Posterior cingulate gyrus (tissue), 11 donors: Measurements from ENCODE around the gene BMP2K.

Source experiments
- DNase-seq, 10 donors: peaks; one replicate each; pipeline versions ENCODE4 v3.0.0 to v3.0.0-alpha.2; 2020 to 2021; ENCODE audit warnings: mixed read lengths in 3 of 10
- intact Hi-C: fragments of 100-400 bp; cut with DNase I; formaldehyde crosslinking; loops from one replicate; pipeline ENCODE4 v1.15.1; 2023

Gene BMP2K

DNA sequence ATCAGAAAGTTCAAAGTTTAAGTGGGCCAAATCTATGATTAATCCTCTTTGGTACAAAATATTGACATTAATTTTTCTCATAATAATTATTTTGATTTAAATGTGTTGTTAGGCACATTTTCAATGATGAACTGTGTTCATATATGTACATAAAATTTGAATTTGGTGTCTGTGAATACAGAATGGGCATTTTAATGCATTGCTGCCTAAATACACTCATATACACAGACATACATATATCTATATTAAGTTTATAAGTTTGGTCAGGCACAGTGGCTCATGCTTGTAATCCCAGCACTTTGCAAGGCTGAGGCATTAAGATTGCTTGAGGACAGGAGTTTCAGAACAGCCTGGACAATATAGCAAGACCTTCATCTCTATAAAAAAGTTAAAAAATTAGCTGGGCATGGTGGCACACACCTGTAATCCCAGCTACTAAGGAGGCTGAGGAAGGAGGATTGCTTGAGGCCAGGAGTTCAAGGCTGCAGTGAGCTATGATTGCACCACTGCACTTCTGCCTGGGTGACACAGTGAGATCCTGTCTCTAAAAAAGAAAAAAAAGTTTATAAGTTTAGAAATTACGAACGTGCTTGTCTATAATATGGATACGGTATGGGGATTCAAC, 12.3 kb upstream of the BMP2K start:
- intact Hi-C loops, result no loop called here
- no peak for DNase-seq

DNA sequence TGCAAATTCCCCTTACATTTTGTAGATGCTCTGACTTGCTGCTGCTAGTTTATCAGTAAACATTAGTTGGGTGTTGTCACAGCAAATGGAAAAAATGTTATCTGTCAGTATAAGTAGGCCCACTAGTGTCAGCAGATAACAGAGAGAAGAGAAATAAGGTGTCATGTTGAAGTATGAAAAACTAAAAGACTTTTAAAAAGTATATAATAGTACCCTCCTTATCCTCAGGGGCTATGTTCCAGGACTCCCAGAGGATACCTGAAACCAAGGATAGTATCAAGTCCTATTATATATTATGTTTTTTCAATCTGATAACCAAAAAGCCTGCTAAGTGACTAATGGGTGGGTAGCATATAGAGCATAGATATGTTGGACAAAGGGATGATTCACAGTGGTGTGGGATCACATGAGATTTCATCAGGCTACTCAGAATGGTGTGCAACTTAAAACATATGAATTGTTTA, 11.6 kb upstream of the BMP2K start:
- intact Hi-C loops, result no loop called here

DNA sequence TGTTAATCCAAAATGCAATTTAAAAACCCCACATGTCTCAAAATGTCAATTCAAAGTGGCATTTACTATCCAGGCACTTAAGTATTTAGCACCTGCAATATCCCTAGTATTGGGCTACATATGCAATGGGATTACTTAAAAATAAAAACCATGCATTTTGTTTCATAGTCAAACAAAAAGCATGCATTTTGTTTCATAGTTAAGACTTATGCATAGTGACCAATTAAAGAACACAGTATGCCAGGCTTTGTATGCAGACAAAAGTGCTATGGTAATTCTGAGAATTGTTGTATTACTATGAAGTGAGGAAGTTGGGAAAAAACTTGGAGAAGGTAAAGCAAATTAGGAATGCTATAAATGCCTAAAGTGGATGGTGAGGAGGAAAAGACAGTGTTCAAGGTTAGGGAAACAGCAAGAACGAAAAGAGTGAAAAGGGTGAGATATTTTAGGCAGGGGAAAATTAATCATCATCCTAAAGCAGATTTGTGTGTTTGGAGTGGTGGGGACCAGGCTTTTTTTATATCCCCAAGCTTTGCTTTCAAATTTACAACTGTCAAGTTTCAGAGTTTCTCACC, 10.6 kb upstream of the BMP2K start:
- intact Hi-C loops, result no loop called here
- no peak for DNase-seq

More for the DNA sequence above, 11.6 kb upstream of the BMP2K start:
- DNase-seq, result no peak

DNA sequence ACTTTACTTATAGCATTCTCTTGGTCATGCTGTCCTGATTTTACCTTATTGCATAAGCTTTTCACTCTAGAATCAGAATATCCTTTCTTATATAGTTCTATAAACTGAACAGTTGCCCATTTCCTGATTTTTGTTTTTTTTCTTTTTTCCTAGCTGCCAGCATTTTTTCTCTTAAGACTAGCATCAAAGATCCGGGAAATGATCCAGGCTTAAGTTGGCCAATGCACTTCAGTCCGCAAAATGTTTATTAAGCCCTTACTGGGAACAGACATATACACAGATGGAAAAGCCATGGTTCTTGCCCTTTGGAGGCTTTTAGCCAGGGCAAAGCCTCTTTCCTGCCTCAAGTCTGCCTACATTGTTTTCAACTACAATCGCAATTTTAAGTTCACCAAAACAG, 10.1 kb upstream of the BMP2K start:
- no peak for DNase-seq
- intact Hi-C loops, result no loop called here

DNA sequence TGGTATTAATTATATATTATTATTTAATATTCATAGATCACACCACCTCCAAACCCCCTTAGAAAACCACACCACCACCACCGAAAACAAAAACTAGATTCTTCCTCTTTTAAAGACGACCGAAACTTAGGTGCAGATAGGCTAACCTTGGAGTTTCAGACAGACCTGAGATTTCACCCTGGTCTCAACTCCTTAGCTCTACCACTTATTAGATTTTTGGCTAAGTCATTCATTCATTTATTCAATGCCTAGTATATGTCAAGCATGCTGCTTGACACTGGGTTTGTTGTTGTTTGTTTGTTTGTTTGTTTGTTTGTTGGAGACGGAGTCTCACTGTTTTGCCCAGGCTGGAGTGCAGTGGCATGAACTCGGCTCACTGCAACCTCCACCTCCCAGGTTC, 9.5 kb upstream of the BMP2K start:
- intact Hi-C loops, result no loop called here
- DNase-seq, result no peak

DNA sequence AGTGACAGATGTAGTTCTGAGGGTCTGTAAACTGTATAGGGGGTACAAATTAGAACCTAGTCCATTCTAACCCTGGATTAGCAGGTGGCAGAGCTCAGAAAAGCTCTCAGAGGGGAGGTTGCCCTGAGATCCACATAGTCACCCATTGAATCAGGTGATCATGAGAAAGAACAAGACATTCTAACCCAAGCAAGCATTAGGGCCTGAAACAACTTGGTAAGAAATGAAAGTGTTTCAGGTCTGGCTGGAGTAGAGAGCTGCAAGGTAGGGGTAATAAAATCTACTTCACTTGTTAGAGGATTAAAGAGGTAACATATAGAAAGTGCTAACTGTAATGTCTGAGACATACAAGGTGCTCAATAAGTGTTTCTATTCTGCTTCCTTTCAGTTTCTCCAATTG, 8.8 kb upstream of the BMP2K start:
- no peak for DNase-seq
- intact Hi-C loops, result no loop called here

DNA sequence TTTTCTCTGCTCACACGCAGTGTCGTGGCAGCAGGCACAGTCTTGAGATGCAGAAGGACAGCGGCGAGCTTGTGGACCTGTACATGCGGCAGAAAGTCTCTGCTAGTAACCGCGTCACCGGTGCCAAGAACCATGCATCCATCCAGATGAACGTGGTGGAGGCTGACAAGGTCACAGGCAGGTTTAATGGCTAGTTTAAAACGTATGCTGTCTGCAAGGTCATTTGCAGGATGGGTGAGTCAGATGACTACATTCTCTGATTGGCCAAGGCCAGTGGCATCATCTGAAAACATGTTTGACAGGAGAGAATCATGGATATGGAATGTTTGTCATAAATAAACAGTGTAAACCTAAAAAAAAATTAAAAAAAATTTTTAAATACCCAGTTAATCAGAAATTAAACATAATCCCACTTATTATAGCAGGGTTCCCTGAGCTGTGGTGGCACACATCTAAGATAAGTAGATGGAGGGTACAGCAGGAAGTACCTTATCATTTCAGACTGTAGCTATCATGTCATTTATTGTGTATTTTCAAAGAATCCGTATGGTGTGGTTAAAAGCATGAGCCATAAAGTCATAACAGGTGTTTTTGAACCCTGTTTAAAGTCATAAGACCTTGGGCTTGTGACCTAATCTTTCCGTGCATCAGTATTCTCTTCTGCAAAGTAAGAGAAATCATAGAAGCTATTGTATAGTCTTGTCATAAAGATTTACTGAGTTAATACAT, 7.5 kb upstream of the BMP2K start:
- intact Hi-C loops, result no loop called here
- no peak for DNase-seq

DNA sequence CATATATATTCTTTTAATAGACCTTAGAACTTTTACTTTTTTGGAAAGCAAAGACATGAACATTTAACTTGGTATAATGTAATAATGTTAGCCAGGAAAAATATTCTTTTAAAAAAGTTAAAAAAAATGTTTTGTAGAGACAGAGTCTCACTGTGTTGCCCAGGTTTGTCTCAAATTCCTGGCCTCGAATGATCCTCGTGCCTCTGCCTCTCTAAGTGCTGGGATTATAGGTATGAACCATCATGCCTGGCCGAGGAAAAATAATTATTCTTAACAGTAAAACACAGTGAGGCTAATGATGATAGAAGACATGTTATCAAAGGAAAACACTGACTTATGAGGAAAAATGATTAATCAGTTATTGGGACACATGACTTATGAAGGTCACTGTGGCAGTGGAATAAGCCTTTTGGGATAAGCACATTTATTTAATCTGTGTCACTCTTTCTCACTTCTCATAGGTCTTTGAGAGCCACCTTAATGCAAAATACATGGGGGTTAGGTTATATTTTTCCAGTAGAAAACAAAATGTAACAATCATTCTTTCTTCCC, 6.0 kb upstream of the BMP2K start:
- intact Hi-C loops, result loop anchor here (5.0 kb wide), 1 partner anchor 63 kb away; no protein-coding TSS in a partner anchor
- DNase-seq, result no peak

DNA sequence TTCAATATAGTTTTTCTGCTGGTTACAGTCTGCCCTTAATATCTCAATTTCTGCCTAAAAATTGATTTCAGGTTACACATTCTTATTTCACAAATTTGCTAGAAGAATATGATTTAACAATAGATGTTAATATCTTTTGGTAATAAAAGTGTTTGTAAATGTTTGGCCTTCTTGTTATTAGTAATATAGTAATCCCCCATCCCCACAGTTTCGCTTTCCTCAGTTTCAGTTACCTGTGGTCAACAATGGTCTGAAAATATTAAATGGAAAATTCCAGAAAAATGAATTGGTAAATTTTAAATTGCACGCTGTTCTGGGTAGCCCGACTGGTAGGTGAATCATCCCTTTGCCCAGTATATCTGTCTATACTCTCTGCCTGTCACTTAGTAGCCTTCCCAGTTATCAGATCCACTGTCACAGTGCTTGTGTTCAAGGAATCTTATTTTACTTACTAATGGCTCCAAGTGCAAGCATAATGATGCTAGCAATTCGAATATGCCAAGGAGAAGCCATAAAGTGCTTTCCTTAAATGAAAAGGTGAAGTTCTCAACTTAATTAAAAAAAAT, 3.5 kb upstream of the BMP2K start:
- intact Hi-C loops, result loop anchor here (5.0 kb wide), 1 partner anchor 65 kb away; no protein-coding TSS in a partner anchor
- no peak for DNase-seq

DNA sequence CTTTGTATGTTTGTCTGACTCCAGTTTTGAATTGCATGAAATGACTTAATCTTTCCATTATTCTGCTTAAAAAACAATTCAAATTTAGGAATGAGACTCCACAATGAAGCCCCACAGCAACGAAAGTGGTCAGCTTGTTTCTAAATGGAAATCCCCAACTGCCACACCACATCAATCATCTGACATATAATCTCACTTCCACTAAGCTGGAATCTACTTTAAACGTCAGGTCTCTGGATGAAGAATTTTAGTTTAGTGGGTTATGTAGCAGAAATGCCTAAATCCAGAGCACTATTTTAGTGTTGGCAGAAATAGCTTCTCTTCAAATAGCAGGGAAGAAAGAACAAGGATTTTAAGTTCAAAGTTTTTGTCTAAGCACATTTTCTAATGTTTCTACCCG, 1.7 kb upstream of the BMP2K start:
- DNase-seq, result no peak
- intact Hi-C loops, result loop anchor here (5.0 kb wide), 1 partner anchor 67 kb away; no protein-coding TSS in a partner anchor

DNA sequence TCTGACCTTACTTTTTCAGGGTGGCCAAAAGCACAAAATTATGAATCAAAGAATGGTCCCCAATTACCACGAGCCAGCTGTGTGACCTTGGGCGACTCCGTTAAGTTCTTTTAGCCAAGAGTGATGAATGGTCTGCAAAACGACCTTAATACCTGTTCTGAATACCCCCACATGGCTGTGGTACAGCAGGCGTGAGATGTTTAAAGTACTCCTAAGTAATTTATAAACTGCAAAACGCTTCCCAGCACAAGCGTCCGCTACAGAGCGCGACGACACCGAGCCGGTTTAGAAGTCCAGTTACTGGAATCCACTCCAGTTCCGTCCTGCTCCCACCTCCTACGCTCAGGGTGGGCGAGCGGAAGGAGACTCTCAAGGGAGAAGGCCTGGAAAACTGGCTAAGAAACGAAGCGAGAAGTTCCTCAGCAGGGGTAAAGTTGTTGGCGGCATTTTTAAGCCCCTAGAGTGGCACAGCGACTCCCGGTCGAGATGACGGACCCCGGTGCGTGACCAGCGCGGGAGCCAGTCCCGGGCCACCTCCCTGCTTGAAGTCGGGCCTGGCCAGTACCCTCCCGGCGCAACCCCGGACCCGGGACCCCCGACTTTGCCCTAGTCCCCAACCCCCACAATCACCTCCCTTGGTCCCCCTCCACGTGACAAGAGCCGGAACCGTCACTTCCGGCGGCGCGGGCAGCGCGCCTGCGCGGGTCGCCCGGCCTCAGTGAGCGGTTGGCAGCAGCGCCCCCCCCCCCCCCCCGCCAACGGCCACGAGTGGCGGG, 659 bp upstream of the BMP2K start:
- DNase-seq, result peak; percentile 80 to 98 (median 85)
- intact Hi-C loops, result loop anchor here (5.0 kb wide), 3 partner anchors 82 to 163 kb away; no protein-coding TSS in a partner anchor

DNA sequence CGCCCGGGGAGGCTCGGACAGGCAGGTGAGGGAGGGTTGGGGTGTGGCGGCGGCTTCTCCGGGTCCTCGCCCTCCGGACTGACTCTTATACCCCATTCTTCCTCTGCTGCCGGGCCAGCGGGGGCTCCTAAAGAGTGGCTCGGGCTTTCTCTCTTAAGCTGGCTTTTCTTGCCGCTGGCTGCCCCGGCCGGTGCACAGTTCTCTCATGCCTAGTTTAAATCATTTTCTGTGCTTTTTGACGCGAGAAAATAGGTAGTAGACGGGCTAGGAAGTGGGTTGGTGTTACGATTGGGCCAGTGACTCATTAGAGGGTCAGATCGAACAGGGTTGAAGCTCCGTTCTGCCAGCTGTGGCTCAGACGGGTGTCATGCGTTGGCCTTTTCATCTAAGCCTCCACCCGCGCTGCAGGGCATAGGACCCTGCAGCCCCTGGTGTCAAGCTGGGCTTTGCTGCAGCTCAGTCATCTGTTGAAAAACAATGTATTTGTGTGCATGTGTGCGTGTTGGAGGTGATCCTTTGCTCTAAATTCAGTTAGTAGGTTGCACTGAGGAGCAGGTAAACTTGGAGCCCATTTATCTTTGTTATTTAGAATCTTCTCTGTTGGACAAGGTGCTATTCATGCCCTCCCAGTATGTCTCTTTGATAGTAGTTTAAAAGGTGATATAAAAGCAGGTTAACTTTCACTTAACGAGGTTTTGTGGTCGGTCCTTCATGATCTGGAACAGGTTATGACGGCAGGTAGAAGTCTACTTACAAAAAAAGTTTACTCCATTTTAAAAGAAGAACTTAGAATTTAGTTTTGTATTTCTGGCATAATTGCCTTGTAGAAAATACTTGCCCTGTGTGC, 802 bp downstream of the BMP2K start:
- intact Hi-C loops, result loop anchor here (5.0 kb wide), 3 partner anchors 80 to 165 kb away; no protein-coding TSS in a partner anchor
- DNase-seq, result peak in 9 of 10 donors; percentile 14 to 92 (median 21)

DNA sequence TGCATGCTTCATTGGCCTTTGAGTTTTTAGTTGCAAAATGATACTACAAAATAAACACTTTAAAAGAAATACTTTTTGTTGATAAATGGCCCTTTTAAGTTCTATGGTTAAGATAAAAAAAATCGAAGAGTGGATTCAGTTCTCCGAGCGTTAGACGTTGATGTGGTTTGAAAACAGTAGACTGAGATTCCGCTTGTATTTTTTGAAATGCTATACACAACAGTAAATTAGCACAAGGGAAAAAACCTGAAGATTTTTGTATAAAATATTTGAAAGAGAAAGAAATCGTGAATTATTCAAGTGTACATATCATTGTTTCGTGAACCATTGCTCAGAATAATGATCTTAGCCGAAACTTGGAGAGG, 1.4 kb downstream of the BMP2K start:
- DNase-seq, result no peak
- intact Hi-C loops, result loop anchor here (5.0 kb wide), 3 partner anchors 80 to 165 kb away; no protein-coding TSS in a partner anchor

DNA sequence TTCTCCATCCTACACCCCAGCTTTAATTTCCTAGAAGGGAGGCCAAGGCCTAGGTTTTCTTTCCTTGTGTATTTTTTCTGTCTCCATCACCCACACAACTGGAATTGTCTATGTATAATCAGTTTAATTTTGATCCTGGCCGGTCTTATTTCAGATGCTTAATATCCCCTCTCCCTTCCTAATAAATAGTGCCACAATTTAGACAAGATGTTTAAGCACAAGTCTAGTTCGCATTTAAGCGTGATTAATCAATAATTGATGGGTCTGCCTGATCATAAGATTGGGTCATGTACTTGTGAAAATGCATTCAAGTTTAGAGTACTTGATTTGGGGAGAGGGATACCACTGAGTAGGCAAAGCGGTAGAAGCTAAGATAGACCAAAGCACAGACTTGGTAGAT, 2.4 kb downstream of the BMP2K start:
- DNase-seq, result no peak
- intact Hi-C loops, result loop anchor here (5.0 kb wide), 3 partner anchors 79 to 166 kb away; no protein-coding TSS in a partner anchor

DNA sequence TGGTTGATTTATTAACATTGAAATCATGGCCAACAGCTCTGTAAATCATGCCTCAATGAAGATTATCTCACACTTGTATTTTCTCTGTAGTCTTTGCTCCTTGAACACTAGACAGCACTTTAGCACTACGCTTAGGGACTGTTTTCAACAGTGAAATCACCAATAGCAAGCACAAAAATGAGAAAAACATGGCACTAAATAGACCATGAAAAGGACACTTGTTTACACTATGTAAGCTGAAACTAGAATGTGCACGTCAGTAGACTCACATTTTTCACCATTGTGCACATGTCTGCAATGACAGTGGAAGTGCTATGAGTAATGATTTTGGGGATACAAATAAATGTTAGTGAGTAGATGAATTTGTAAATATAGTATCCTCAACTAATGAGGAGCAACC, 3.1 kb downstream of the BMP2K start:
- intact Hi-C loops, result loop anchor here (5.0 kb wide), 3 partner anchors 78 to 167 kb away; no protein-coding TSS in a partner anchor
- no peak for DNase-seq

DNA sequence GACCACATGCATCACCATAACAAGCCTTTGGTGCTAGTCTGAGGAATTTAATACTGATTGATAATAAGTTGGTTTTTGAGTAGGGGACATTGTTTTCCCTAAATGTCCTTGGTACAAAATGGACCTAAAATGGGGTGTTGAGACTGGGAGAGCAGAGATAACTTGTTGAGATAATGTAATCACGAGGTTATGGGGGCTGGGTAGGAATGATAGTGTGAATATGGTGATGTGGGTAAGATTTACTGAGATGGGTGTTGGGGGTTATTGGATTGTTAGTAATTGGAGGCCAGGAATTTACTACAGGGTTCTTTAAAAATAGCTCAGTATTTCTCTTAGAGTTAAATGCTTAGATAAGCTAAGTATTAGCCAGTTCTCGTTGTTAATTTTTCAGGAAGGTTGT, 3.9 kb downstream of the BMP2K start:
- intact Hi-C loops, result no loop called here
- no peak for DNase-seq

DNA sequence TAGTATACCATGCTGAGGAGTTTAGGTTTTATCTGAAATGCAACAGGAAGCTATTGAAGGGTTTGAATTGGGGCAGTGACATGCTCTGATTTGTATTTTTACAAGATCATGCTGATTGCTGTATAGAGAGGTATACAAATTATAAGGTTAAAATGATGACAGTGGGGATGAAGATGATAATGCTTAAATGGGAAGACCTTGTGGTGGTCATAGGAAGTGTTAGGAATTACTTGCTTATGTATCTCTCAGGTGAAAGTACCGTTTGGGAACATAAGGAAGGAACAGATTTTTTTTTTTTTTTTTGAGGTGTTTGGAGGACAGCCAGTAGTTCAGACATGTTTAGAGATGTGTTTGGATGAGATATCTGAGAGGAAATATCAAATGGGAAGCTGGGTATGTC, 5.0 kb downstream of the BMP2K start:
- intact Hi-C loops, result no loop called here
- DNase-seq, result no peak

DNA sequence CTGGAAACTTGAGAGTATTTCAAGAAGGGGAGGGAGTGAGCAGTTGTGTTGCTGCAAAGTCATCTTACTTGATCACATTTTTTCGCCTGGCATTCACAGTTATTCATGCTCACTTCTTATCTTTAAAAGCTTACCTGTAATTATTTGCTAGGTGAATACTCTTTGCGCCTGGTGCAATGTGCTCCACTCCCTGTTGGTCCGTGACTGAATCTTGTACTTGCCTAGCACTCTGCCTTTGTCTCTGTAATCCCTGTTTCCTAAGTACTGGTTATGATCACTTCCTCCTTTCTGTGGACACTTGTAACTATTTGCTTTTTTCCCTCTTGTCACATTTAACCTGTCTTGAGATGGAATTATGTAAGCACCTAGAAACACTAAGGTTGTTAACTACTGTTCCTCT, 5.8 kb downstream of the BMP2K start:
- DNase-seq, result no peak
- intact Hi-C loops, result no loop called here

DNA sequence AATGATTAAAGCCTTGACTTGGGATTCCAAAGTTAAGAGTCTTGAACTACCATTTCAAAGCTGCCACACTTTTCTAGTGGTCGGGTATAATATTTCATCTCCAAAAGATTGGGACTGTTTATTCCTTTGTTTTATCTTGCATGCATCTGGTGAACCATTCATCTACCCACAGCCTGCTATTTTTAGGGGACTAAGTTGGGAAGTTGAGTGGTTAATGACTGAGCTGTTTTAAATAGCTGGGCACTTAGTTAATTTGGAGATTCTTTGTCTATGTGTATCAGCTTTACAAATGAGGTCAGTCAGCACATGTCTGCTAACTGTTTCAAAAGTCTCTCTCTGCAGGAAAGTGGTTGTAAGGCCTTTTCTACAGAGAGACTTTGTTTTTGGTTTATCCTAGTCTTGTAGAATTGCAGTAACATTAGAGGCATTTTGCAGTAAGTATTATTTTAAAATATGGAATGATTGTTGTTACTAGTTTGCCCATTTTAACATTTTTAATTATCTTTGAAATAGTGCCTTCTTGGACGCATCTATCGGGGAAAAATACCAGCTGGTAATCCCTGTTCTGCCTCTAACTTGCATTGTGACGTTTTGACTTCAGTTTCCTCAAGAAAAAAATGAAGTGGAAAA, 8.2 kb downstream of the BMP2K start:
- no peak for DNase-seq
- intact Hi-C loops, result no loop called here
